Measurements from ENCODE around the gene PCMTD2. TPM values are rescaled to one million over a fixed set of nuclear protein-coding genes. Genes with fewer than 3 reads are reported as not detected.

The PCMTD2 gene
- total RNA-seq, 2 donors from 2014 or later = 23.3 to 35.7 TPM

DNA sequence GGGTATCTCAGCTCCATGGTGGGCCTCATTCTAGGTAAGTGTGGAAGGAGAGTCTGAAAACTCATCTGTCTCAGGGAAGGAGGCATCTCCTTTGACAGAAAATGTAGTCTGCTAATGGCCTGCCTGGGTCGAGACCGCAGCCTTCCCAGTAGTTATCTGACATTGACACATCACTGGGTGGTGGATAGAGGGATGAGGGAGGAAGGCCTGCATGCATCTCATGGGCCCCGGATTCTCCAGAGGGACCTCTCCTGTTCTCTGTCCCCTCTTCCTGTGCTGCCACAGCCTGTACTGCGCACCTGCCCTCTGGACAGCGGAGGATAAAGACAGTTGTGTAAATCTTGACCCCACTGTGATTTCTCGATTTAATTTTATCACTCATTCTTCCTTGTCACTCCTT, 4.7 kb downstream of the PCMTD2 start:
- H3K9ac ChIP-seq (ENCODE audit: low read depth in 2 of 2, low read length in 2 of 2) = peak overlapping the region in 1 of 2 donors; percentile 29
- H3K4me3 ChIP-seq = no peak overlapping the region
- H3K36me3 ChIP-seq = no peaks in the 10 kb centered on the region
- no peaks in the 10 kb centered on the region for H3K9me3 ChIP-seq
- intact Hi-C loops (cut with DNase I) = no loop called here
- no peaks in the 10 kb centered on the region for H3K27me3 ChIP-seq
- DNase-seq = no peak
- H3K4me1 ChIP-seq = peaks cover 3% of the 10 kb centered on the region
- TF ChIP-seq, protein P1, sequence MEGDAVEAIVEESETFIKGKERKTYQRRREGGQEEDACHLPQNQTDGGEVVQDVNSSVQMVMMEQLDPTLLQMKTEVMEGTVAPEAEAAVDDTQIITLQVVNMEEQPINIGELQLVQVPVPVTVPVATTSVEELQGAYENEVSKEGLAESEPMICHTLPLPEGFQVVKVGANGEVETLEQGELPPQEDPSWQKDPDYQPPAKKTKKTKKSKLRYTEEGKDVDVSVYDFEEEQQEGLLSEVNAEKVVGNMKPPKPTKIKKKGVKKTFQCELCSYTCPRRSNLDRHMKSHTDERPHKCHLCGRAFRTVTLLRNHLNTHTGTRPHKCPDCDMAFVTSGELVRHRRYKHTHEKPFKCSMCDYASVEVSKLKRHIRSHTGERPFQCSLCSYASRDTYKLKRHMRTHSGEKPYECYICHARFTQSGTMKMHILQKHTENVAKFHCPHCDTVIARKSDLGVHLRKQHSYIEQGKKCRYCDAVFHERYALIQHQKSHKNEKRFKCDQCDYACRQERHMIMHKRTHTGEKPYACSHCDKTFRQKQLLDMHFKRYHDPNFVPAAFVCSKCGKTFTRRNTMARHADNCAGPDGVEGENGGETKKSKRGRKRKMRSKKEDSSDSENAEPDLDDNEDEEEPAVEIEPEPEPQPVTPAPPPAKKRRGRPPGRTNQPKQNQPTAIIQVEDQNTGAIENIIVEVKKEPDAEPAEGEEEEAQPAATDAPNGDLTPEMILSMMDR (IDR thresholded peaks at IDR 0.05) = no peak
- no peak overlapping the region for H3K27ac ChIP-seq

DNA sequence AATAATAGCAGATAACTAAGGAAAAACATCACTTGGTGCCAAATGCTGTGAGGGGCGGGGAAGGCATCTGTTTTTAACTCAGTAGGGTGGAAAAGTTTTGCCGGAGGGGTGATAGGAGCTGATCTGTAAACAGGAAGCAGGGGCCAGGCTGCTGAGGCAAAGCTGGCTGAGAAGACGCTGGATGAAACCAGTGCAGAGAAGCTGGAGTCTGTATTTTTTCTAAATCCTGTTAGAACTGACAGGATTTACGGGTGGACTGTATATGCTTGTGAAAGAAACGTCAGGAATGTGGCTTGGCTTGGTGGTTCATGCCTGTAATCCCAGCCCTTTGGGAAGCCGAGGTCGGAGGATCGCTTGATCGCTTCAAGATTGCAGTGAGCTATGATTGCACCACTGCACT, 5.6 kb downstream of the PCMTD2 start:
- Histone ChIP-seq H3K9me3 (no peaks in the 10 kb centered on the region), H3K9ac (ENCODE audit: low read depth in 2 of 2, low read length in 2 of 2) (no peak overlapping the region), H3K4me1 (peaks cover 3% of the 10 kb centered on the region), H3K4me3 (no peak overlapping the region), H3K36me3 (no peaks in the 10 kb centered on the region), H3K27me3 (no peaks in the 10 kb centered on the region), H3K27ac (no peak overlapping the region)
- no peak for DNase-seq
- TF ChIP-seq, protein P1 (IDR thresholded peaks at IDR 0.05) = no peak
- intact Hi-C loops (cut with DNase I) = no loop called here

DNA sequence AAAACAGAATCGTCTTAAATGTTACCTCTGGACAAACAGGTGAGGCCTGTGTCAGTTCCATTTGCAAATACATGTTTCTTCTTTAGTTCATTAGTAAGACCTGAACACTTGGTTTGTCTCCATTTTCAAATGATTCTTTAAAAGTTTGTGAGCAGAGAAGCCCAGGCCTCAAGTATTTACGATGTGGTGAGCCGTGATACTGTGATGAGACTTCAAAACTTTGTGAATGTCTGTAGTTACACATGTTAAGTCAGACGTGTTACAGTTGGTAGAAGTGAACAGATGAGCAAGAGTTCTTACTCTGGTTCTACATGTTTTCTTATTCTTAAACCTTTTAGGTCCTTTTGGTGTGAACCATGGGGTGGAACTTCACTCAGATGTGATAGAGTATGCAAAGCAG, 8.5 kb downstream of the PCMTD2 start:
- intact Hi-C loops (cut with DNase I) = no loop called here
- Histone ChIP-seq H3K27ac (no peak overlapping the region), H3K9ac (ENCODE audit: low read depth in 2 of 2, low read length in 2 of 2) (no peak overlapping the region), H3K27me3 (no peaks in the 10 kb centered on the region), H3K9me3 (no peaks in the 10 kb centered on the region), H3K36me3 (peaks cover 5% of the 10 kb centered on the region), H3K4me1 (no peaks in the 10 kb centered on the region), H3K4me3 (no peak overlapping the region)
- no peak for DNase-seq
- TF ChIP-seq, protein P1 (IDR thresholded peaks at IDR 0.05) = no peak

GRCh38 chr20:64265201-64265600, 9.7 kb downstream of the PCMTD2 start:
- Histone ChIP-seq H3K27ac (no peak overlapping the region), H3K9me3 (no peaks in the 10 kb centered on the region), H3K4me3 (no peak overlapping the region), H3K36me3 (peaks cover 5% of the 10 kb centered on the region), H3K27me3 (no peaks in the 10 kb centered on the region), H3K9ac (ENCODE audit: low read depth in 2 of 2, low read length in 2 of 2) (no peak overlapping the region), H3K4me1 (no peaks in the 10 kb centered on the region)
- DNase-seq = no peak
- intact Hi-C loops (cut with DNase I) = no loop called here
- TF ChIP-seq, protein P1 (IDR thresholded peaks at IDR 0.05) = no peak

GRCh38 chr20:64266988-64267387, 11.4 kb downstream of the PCMTD2 start:
- no peaks in the 10 kb centered on the region for H3K4me1 ChIP-seq
- no peak overlapping the region for H3K4me3 ChIP-seq
- no peaks in the 10 kb centered on the region for H3K9me3 ChIP-seq
- H3K27ac ChIP-seq = no peak overlapping the region
- no peak for DNase-seq
- no peaks in the 10 kb centered on the region for H3K27me3 ChIP-seq
- intact Hi-C loops (cut with DNase I) = no loop called here
- TF ChIP-seq, protein P1 (IDR thresholded peaks at IDR 0.05) = no peak
- no peak overlapping the region for H3K9ac ChIP-seq (ENCODE audit: low read depth in 2 of 2, low read length in 2 of 2)
- peaks cover 5% of the 10 kb centered on the region for H3K36me3 ChIP-seq

GRCh38 chr20:64268174-64268573, 12.6 kb downstream of the PCMTD2 start:
- H3K9ac ChIP-seq (ENCODE audit: low read depth in 2 of 2, low read length in 2 of 2) = no peak overlapping the region
- no peak for DNase-seq
- no peaks in the 10 kb centered on the region for H3K4me1 ChIP-seq
- H3K36me3 ChIP-seq = peaks cover 5% of the 10 kb centered on the region
- no peak overlapping the region for H3K27ac ChIP-seq
- H3K9me3 ChIP-seq = no peaks in the 10 kb centered on the region
- no peak overlapping the region for H3K4me3 ChIP-seq
- intact Hi-C loops (cut with DNase I) = no loop called here
- TF ChIP-seq, protein P1 (IDR thresholded peaks at IDR 0.05) = no peak
- H3K27me3 ChIP-seq = no peaks in the 10 kb centered on the region

Data from colonic mucosa (tissue), 4 donors.